ENCODE data around the gene FABP2.

DNA sequence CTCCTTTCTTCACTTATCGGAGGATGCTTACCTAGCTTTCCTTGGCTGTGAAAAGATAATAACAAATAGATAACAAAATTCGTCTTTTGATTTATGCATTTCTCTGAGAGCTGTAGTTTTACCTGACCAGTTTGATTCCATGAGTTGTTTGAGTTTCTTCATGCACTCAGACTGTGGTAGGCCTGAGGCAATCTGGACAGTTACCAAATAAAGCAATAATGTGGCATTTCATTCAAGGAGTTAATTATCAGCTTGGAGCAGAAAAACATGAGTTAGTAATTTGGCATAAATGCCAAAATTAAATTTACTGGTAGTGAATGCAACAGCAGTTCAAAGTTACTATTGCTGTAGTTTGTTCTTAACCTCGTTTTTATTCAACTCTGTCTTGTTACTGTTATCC is 53.5 kb downstream of the FABP2 start:
- no peak for TF ChIP-seq GABPA (IDR thresholded peaks at IDR 0.05; ENCODE audit: low read depth)
- TF ChIP-seq POLR2AphosphoS5 (IDR thresholded peaks at IDR 0.05; ENCODE audit: low read depth) = no peak
- no peak for TF ChIP-seq REST (IDR thresholded peaks at IDR 0.05; ENCODE audit: insufficient replicate concordance, low read depth)
- TF ChIP-seq CTCF (IDR thresholded peaks at IDR 0.05; ENCODE audit: insufficient read depth, low read length) = no peak

Data from HL-60 (cell line).